ENCODE results near the gene IFRD1. TPM values are rescaled to one million over a fixed set of nuclear protein-coding genes. Genes with fewer than 3 reads are reported as not detected.

Gene IFRD1
- 100 to 1,000 TPM in 3 of 8 experiments, 10 to 100 TPM in 5; 57.3 to 118 (median 88.9) TPM for total RNA-seq

GRCh38 chr7:112449902-112450806 is at the start of gene IFRD1:
IFRD1 (plus strand) TSS chr7:112450460; CDS start chr7:112450689, 229 bp downstream.
- 0 to 5% (median 1%) methylated on average over 4 to 26 of the region's 73 CpGs; no CpG with 5 or more reads in 5 of the 10 experiments for WGBS, 10 experiments
- Histone ChIP-seq H3K4me3 (peak within 1 kb of the TSS; percentile 88 to 95 (median 92)), H3K27ac (peak within 1 kb of the TSS; percentile 96), H3K4me1 (replicated peaks in 1 of 2) (peaks cover 10 to 19% of the 10 kb centered on the region in 2 donors)
- peak; percentile 72 to 85 (median 81) for ATAC-seq (replicated peaks in 6 of 8)
- in situ Hi-C loops (cut with MboI; ENCODE audit: low pct_unique_long_range_greater_than_20kb in 2 of 9, low sequenced_read_pairs in 9 of 9, unreplicated experiment in 9 of 9) = no loop called here

GRCh38 chr7:112404321-112404720 is 45.9 kb upstream of the IFRD1 start:
- ATAC-seq (replicated peaks in 6 of 8) = no peak
- Histone ChIP-seq H3K4me1 (replicated peaks in 1 of 2) (peaks cover 0 to 4% of the 10 kb centered on the region in 2 donors), H3K27ac (no peak overlapping the region), H3K4me3 (no peak overlapping the region)
- in situ Hi-C loops (cut with MboI; ENCODE audit: low pct_unique_long_range_greater_than_20kb in 2 of 9, low sequenced_read_pairs in 9 of 9, unreplicated experiment in 9 of 9) = loop anchor here in 5 of 9 experiments (25.0 kb wide), 3 partner anchors 192 to 642 kb away; partner anchors contain the start of genes DOCK4 (in 2 of the 5) and ZNF277 (in 2 of the 5)

GRCh38 chr7:112405286-112405685 is 45.0 kb upstream of the IFRD1 start:
- Histone ChIP-seq H3K4me3 (no peak overlapping the region), H3K27ac (no peak overlapping the region), H3K4me1 (replicated peaks in 1 of 2) (no peaks in the 10 kb centered on the region)
- WGBS, 10 experiments = 70 to 100% (median 100%) methylated on average over 1 of the region's 1 CpG; no CpG with 5 or more reads in 3 of the 10 experiments
- ATAC-seq (replicated peaks in 6 of 8) = no peak
- in situ Hi-C loops (cut with MboI; ENCODE audit: low pct_unique_long_range_greater_than_20kb in 2 of 9, low sequenced_read_pairs in 9 of 9, unreplicated experiment in 9 of 9) = loop anchor here in 5 of 9 experiments (25.0 kb wide), 3 partner anchors 193 to 643 kb away; partner anchors contain the start of genes DOCK4 (in 2 of the 5) and ZNF277 (in 2 of the 5)

- Histone ChIP-seq H3K4me3 (no peak overlapping the region), H3K4me1 (replicated peaks in 1 of 2) (no peaks in the 10 kb centered on the region), H3K27ac (no peak overlapping the region)
- in situ Hi-C loops (cut with MboI; ENCODE audit: low pct_unique_long_range_greater_than_20kb in 2 of 9, low sequenced_read_pairs in 9 of 9, unreplicated experiment in 9 of 9) = loop anchor here in 5 of 9 experiments (25.0 kb wide), 3 partner anchors 195 to 645 kb away; partner anchors contain the start of genes DOCK4 (in 2 of the 5) and ZNF277 (in 2 of the 5)
- ATAC-seq (replicated peaks in 6 of 8) = no peak
- 71 to 92% (median 83%) methylated on average over 1 of the region's 1 CpG; no CpG with 5 or more reads in 5 of the 10 experiments for WGBS, 10 experiments
Measured at GRCh38 chr7:112407261-112407660, 43.0 kb upstream of the IFRD1 start.

- Histone ChIP-seq H3K27ac (no peak overlapping the region), H3K4me1 (replicated peaks in 1 of 2) (no peaks in the 10 kb centered on the region), H3K4me3 (no peak overlapping the region)
- no peak for ATAC-seq (replicated peaks in 6 of 8)
- in situ Hi-C loops (cut with MboI; ENCODE audit: low pct_unique_long_range_greater_than_20kb in 2 of 9, low sequenced_read_pairs in 9 of 9, unreplicated experiment in 9 of 9) = loop anchor here in 5 of 9 experiments (25.0 kb wide), 3 partner anchors 198 to 648 kb away; partner anchors contain the start of genes DOCK4 (in 2 of the 5) and ZNF277 (in 2 of the 5)
- 80 to 100% (median 94%) methylated on average over 1 of the region's 1 CpG; no CpG with 5 or more reads in 4 of the 10 experiments for WGBS, 10 experiments
Measured at GRCh38 chr7:112410092-112410491, 40.2 kb upstream of the IFRD1 start.

GRCh38 chr7:112411186-112411795 is 39.0 kb upstream of the IFRD1 start:
- Histone ChIP-seq H3K4me1 (replicated peaks in 1 of 2) (no peaks in the 10 kb centered on the region), H3K4me3 (no peak overlapping the region), H3K27ac (no peak overlapping the region)
- ATAC-seq (replicated peaks in 6 of 8) = peak in 4 of 8 experiments; percentile 60 to 85 (median 77)
- in situ Hi-C loops (cut with MboI; ENCODE audit: low pct_unique_long_range_greater_than_20kb in 2 of 9, low sequenced_read_pairs in 9 of 9, unreplicated experiment in 9 of 9) = loop anchor here in 5 of 9 experiments (25.0 kb wide), 3 partner anchors 199 to 649 kb away; partner anchors contain the start of genes DOCK4 (in 2 of the 5) and ZNF277 (in 2 of the 5)
- WGBS, 10 experiments = 14 to 74% (median 56%) methylated on average over 3 to 7 of the region's 7 CpGs

GRCh38 chr7:112414855-112415490 is 35.3 kb upstream of the IFRD1 start:
- Histone ChIP-seq H3K27ac (no peak overlapping the region), H3K4me3 (no peak overlapping the region), H3K4me1 (replicated peaks in 1 of 2) (peaks cover 0 to 3% of the 10 kb centered on the region in 2 donors)
- in situ Hi-C loops (cut with MboI; ENCODE audit: low pct_unique_long_range_greater_than_20kb in 2 of 9, low sequenced_read_pairs in 9 of 9, unreplicated experiment in 9 of 9) = loop anchor here in 5 of 9 experiments (25.0 kb wide), 3 partner anchors 203 to 653 kb away; partner anchors contain the start of genes DOCK4 (in 2 of the 5) and ZNF277 (in 2 of the 5)
- peak in 5 of 8 experiments; percentile 46 to 85 (median 69) for ATAC-seq (replicated peaks in 6 of 8)
- WGBS, 10 experiments = 0 to 47% (median 14%) methylated on average over 1 to 3 of the region's 3 CpGs

- no peak overlapping the region for H3K27ac ChIP-seq
- peaks cover 7 to 9% of the 10 kb centered on the region in 2 donors for H3K4me1 ChIP-seq (replicated peaks in 1 of 2)
- 14 to 94% (median 84%) methylated on average over 1 to 4 of the region's 4 CpGs; no CpG with 5 or more reads in 1 of the 10 experiments for WGBS, 10 experiments
- in situ Hi-C loops (cut with MboI; ENCODE audit: low pct_unique_long_range_greater_than_20kb in 2 of 9, low sequenced_read_pairs in 9 of 9, unreplicated experiment in 9 of 9) = loop anchor here in 5 of 9 experiments (25.0 kb wide), 3 partner anchors 204 to 654 kb away; partner anchors contain the start of genes DOCK4 (in 2 of the 5) and ZNF277 (in 2 of the 5)
- no peak for ATAC-seq (replicated peaks in 6 of 8)
- H3K4me3 ChIP-seq = no peak overlapping the region
Measured at GRCh38 chr7:112416127-112416526, 34.1 kb upstream of the IFRD1 start.

GRCh38 chr7:112419543-112420130 is 30.6 kb upstream of the IFRD1 start:
- Histone ChIP-seq H3K4me3 (no peak overlapping the region), H3K4me1 (replicated peaks in 1 of 2) (peaks cover 17 to 23% of the 10 kb centered on the region in 2 donors), H3K27ac (no peak overlapping the region)
- ATAC-seq (replicated peaks in 6 of 8) = no peak
- in situ Hi-C loops (cut with MboI; ENCODE audit: low pct_unique_long_range_greater_than_20kb in 2 of 9, low sequenced_read_pairs in 9 of 9, unreplicated experiment in 9 of 9) = loop anchor here in 5 of 9 experiments (25.0 kb wide), 3 partner anchors 207 to 657 kb away; partner anchors contain the start of genes DOCK4 (in 2 of the 5) and ZNF277 (in 2 of the 5)
- WGBS, 10 experiments = 64 to 100% (median 96%) methylated on average over 1 to 4 of the region's 4 CpGs; no CpG with 5 or more reads in 1 of the 10 experiments

GRCh38 chr7:112420236-112420861 is 29.9 kb upstream of the IFRD1 start:
- in situ Hi-C loops (cut with MboI; ENCODE audit: low pct_unique_long_range_greater_than_20kb in 2 of 9, low sequenced_read_pairs in 9 of 9, unreplicated experiment in 9 of 9) = loop anchor here in 5 of 9 experiments (25.0 kb wide), 3 partner anchors 208 to 658 kb away; partner anchors contain the start of genes DOCK4 (in 2 of the 5) and ZNF277 (in 2 of the 5)
- ATAC-seq (replicated peaks in 6 of 8) = peak; percentile 11 to 90 (median 72)
- H3K27ac ChIP-seq = peak overlapping the region in 1 of 2 donors; percentile 49
- H3K4me1 ChIP-seq (replicated peaks in 1 of 2) = peaks cover 17 to 23% of the 10 kb centered on the region in 2 donors
- WGBS, 10 experiments = 0 to 62% (median 19%) methylated on average over 3 to 9 of the region's 9 CpGs
- H3K4me3 ChIP-seq = no peak overlapping the region
